ENCODE data around the gene MAN2A1.
A peak's percentile ranks its signal among the peaks of the same experiment; 100 is the strongest.

The MAN2A1 gene

DNA sequence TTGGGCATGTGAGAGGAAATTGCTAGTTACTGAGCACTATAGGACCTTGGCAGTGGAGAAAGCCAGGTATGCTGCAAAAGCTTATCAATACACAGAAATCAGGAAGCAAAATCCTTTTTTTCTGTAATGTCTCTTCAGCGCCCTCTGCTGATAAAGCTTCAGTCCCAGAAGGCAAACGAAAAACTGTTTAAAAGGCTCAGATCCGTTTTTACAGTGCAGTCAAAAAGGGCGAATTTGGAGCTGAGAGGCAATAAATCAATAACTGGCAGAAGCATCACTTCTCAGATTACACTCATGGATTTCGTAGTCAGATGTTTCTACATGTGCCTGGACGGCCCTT is 1.1 kb upstream of the MAN2A1 start:
- in situ Hi-C loops (cut with HindIII; ENCODE audit: low sequenced_read_pairs): no loop called here
- H3K4me3 ChIP-seq (ENCODE audit: low read depth, low read length): no peak overlapping the region
- peak; percentile 31 for DNase-seq (ENCODE audit: low read depth, low spot score)
- peak; percentile 33 for TF ChIP-seq CTCF (IDR thresholded peaks at IDR 0.05; ENCODE audit: low read depth, low read length)

- peak overlapping the region; percentile 90 for H3K4me3 ChIP-seq (ENCODE audit: low read depth, low read length)
- DNase-seq (ENCODE audit: low read depth, low spot score): peak; percentile 92
- TF ChIP-seq CTCF (IDR thresholded peaks at IDR 0.05; ENCODE audit: low read depth, low read length): no peak
- in situ Hi-C loops (cut with HindIII; ENCODE audit: low sequenced_read_pairs): no loop called here
These were observed 572 bp upstream of the MAN2A1 start for GRCh38 chr5:109688970-109689739.

DNA sequence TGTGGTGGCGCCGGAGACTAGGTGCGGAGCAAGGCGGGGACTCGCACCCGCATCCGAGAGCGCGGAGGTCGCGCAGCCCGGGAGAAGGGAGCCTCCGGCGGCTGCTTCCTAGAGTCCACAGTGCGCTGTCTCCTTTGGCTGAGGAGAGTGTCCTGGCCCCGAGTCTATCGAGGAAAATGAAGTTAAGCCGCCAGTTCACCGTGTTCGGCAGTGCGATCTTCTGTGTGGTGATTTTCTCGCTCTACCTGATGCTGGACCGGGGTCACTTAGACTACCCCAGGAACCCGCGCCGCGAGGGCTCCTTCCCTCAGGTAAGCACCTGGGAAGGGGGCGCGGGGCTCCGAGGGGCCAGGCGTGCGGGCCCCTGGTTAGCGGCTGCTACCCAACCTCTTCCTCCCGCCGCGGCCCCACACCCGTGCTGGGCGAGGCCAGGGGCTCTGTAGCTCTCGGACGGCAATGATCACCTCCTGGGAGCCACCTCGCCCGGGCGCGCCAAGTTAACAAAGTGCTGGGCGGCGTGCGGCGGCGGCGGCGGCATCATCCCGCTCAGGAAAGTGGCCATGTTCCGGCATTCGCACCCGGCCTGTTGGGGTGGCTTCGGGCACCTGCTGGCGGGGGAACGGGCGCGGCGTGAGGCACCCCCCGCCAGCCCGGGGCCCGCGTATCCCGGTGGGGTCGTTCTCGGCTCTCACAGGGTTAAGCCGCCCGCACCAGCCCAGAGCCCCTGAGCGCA is 681 bp downstream of the MAN2A1 start:
- DNase-seq (ENCODE audit: low read depth, low spot score): peak; percentile 39
- H3K4me3 ChIP-seq (ENCODE audit: low read depth, low read length): peak overlapping the region; percentile 90
- TF ChIP-seq CTCF (IDR thresholded peaks at IDR 0.05; ENCODE audit: low read depth, low read length): peak; percentile 12
- in situ Hi-C loops (cut with HindIII; ENCODE audit: low sequenced_read_pairs): no loop called here

DNA sequence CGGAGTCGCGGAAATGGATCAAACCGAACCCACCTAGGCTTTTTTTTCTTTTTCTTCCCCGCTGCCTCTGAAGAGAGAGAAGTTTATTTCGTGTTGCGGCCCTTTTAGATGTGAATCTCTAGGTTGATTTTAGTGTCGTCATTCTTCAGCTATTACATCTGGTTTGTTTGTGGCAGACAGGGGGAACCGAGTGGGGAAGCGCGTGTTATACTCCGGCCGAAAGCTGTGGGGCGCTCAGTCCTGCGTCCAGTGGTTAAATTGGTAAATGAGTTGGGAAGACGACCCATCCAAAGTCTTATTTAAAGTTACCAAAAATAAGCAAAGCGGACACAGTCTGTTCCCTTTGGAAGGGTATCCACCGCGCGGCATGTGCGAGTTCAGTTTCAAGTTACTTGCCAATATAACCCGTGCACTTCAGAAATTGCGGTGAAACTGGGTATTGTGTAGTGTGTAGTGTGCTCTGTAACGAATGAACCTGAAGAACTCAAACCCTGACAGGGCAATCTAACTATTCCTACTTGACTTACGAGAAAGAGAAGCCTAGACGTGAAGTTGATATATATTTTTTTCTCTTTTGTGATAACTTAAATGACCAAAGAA is 1.3 kb downstream of the MAN2A1 start:
- TF ChIP-seq CTCF (IDR thresholded peaks at IDR 0.05; ENCODE audit: low read depth, low read length): peak; percentile 76
- peak; percentile 89 for DNase-seq (ENCODE audit: low read depth, low spot score)
- in situ Hi-C loops (cut with HindIII; ENCODE audit: low sequenced_read_pairs): no loop called here
- H3K4me3 ChIP-seq (ENCODE audit: low read depth, low read length): peak overlapping the region; percentile 90

DNA sequence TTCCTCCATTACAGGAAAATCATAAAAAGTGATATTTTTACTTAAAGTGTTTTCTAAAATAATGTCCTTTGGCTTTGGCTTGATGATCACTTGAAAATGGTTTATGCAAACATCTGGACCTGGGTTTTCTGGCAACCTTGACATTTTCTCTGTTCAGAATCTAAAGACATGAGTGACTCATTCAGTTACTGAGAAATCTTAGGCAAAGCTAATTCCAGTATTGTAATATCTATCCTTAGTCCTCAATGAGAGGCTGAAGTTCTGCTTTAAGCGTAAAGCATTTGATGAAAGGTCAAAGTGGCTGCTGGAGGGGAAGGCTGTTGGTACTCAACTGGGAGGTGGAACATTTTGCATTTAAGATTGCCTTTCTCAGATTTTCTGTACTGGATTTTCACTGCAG is 2.3 kb downstream of the MAN2A1 start:
- in situ Hi-C loops (cut with HindIII; ENCODE audit: low sequenced_read_pairs): no loop called here

More for the DNA sequence above, 2.3 kb downstream of the MAN2A1 start:
- peak overlapping the region; percentile 90 for H3K4me3 ChIP-seq (ENCODE audit: low read depth, low read length)
- peak; percentile 73 for DNase-seq (ENCODE audit: low read depth, low spot score)
- no peak for TF ChIP-seq CTCF (IDR thresholded peaks at IDR 0.05; ENCODE audit: low read depth, low read length)
